Heart left ventricle (tissue), 16 donors: ENCODE data around the gene ATP9B. TPM values are rescaled to one million over a fixed set of nuclear protein-coding genes. Genes with fewer than 3 reads are reported as not detected.
A peak's percentile ranks its signal among the peaks of the same experiment; 100 is the strongest.

Source experiments
- ATAC-seq, 4 donors: fragments of 200-7000 bp; cut with Tn5 transposase; one replicate each; pipeline ENCODE4 v1.9.1; 2020 to 2022; ENCODE audit warnings: moderate library complexity in 4 of 4, mild to moderate bottlenecking in 3 of 4, moderate number of reproducible peaks in 1 of 4
- DNase-seq, 5 donors: peaks; one replicate each; pipeline ENCODE4 v3.0.0-alpha.2; 2020
- H3K27ac ChIP-seq, 12 donors: fragments of 200-600 bp; sonication (generic) in 4 of 12; one replicate each; pipeline versions ENCODE4 v1.5.0 to v1.8.0; 2016 to 2022; ENCODE audit warnings: mild to moderate bottlenecking in 2 of 12
- H3K27me3 ChIP-seq, 9 donors: fragments of 200-600 bp; sonication (generic) in 2 of 9; one replicate each; pipeline versions ENCODE4 v1.5.1 to v1.8.0; 2016 to 2022; ENCODE audit warnings: mild to moderate bottlenecking in 3 of 9
- H3K36me3 ChIP-seq, 9 donors: fragments of 200-600 bp; sonication (generic) in 2 of 9; one replicate each; pipeline versions ENCODE4 v1.5.0 to v1.8.0; 2018 to 2022; ENCODE audit warnings: mild to moderate bottlenecking in 2 of 9
- H3K4me1 ChIP-seq, 12 donors: fragments of 200-600 bp; sonication (generic) in 4 of 12; one replicate each; pipeline versions ENCODE4 v1.5.0 to v1.8.0; 2016 to 2022; ENCODE audit warnings: mild to moderate bottlenecking in 3 of 12
- H3K4me3 ChIP-seq, 12 donors: fragments of 200-600 bp; sonication (generic) in 4 of 12; one replicate each; pipeline versions ENCODE4 v1.5.0 to v1.8.0; 2017 to 2022; ENCODE audit warnings: mild to moderate bottlenecking in 9 of 12, moderate library complexity in 4 of 12
- H3K9me3 ChIP-seq, 12 donors: fragments of 200-600 bp; sonication (generic) in 4 of 12; one replicate each; pipeline versions ENCODE4 v1.5.0 to v1.8.0; 2016 to 2022; ENCODE audit warnings: mild to moderate bottlenecking in 1 of 12
- POLR2A ChIP-seq, 2 donors: fragments of 450-650 bp; IDR thresholded peaks; one replicate each; pipeline ENCODE4 v1.6.1; 2017; ENCODE audit warnings: antibody characterized with exemption in 2 of 2, mild to moderate bottlenecking in 2 of 2, moderate library complexity in 2 of 2
- WGBS, 4 donors: extraction: QIAGEN DNeasy Blood & Tissue Kit in 2 of 4; methylation state at CpG; one replicate each; pipeline versions ENCODE4 v1.1.5 to v1.1.7; 2013 to 2018; 5-methylcytosine and 5-hydroxymethylcytosine counted together
- intact Hi-C, 10 donors: fragments of 100-400 bp; cut with DNase I; formaldehyde crosslinking; loops; one replicate each; pipeline versions ENCODE4 v1.11.1 to v1.14.2; 2022
- polyA plus RNA-seq, 2 donors: library from polyadenylated mRNA; stranded (reverse); fragments of 200-250 nt; gene quantifications; one replicate each; pipeline ENCODE4 v1.2.3, GENCODE V29; 2013
- total RNA-seq, 9 donors: library from RNA; depleted of rRNA in 2 of 9; stranded (reverse); fragments of >200 nt in 2 of 9; fragmentation: NEBNext Ultra II Directional in 3 of 9; extraction: Animal tissue kit (Norgen Biotek cat#: 25700) in 3 of 9; gene quantifications; one replicate each; pipeline versions ENCODE4 v1.1.0 to v1.2.4, GENCODE V29; 2016 to 2023
- TF ChIP-seq, protein P1 (sequence below), 12 donors: fragments of 200-600 bp; sonication (generic) in 4 of 12; IDR thresholded peaks; one replicate each; pipeline versions ENCODE4 v1.5.0 to v1.8.0; 2018 to 2022; ENCODE audit warnings: antibody characterized with exemption in 12 of 12, mild to moderate bottlenecking in 5 of 12
- donor health status: ischemic (EF 13 %, LVEDD 7.1; RV severe dilation, severe dysfunction).
- donor health status: healthy with polysubstance abuse.
- donor health status: DM: no; HTN: yes; CAD: no.
- donor health status: DM: no; HTN: no; CAD: no.
- donor health status: ischemic (EF 25% LVEDD 6.9; RV normal size, moderate dysfunction).
- donor health status: ischemic (EF 25% LVEDD 5.7; RV mildly dilated, moderate dysfunction).
- donor health status: healthy.
- donor health status: DM: yes; HTN: yes; CAD: no.
- donor health status: ischemic (EF 35%, LVEDD 5.7; RV mildly dilated, moderate dysfunction).
- donor health status: nonischemic (EF 11% LVEDD 7.7; RV severe dilation, severe dysfunction).
- donor health status: DM: yes; HTN: yes; CAD: no.
- donor health status: PGD.
- donor health status: ischemic (EF 29% LVEDD 5.4; RV normal size, mild dysfunction).
- donor health status: nonischemic (EF 23%, LVEDD 6.1; RV moderate dilation, normal function).

The ATP9B gene
- total and polyA plus RNA-seq, 11 donors: 7.4 to 23.9 (median 12.8) TPM

DNA sequence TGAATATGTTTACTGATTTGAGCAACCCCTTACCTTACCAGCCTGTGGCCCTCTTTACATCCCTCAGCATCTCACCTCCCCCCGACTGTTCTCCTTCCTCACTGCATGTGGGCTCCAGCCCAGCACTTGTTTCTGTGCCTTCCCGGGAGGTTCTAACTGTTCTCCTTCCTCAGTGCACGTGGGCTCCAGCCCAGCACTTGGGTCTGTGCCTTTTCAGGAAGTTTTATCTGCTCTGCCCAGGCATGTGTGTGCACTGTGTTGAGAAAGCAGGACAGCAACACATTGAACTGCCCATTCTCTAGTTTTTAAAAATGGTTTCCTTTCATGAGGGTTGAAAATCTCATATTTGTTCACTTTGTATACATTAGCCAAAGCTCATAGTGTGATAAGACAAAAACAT, 158.4 kb downstream of the ATP9B start:
- TF ChIP-seq, protein P1, sequence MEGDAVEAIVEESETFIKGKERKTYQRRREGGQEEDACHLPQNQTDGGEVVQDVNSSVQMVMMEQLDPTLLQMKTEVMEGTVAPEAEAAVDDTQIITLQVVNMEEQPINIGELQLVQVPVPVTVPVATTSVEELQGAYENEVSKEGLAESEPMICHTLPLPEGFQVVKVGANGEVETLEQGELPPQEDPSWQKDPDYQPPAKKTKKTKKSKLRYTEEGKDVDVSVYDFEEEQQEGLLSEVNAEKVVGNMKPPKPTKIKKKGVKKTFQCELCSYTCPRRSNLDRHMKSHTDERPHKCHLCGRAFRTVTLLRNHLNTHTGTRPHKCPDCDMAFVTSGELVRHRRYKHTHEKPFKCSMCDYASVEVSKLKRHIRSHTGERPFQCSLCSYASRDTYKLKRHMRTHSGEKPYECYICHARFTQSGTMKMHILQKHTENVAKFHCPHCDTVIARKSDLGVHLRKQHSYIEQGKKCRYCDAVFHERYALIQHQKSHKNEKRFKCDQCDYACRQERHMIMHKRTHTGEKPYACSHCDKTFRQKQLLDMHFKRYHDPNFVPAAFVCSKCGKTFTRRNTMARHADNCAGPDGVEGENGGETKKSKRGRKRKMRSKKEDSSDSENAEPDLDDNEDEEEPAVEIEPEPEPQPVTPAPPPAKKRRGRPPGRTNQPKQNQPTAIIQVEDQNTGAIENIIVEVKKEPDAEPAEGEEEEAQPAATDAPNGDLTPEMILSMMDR (IDR thresholded peaks at IDR 0.05): no peak
- TF ChIP-seq POLR2A (IDR thresholded peaks at IDR 0.05): no peak
- Histone ChIP-seq H3K27me3 (no peaks in the 10 kb centered on the region), H3K27ac (no peak overlapping the region), H3K9me3 (no peaks in the 10 kb centered on the region), H3K4me3 (no peak overlapping the region), H3K4me1 (no peaks in the 10 kb centered on the region), H3K36me3 (peaks cover 0 to 3% (median 0%) of the 10 kb centered on the region in 9 donors)
- ATAC-seq (peak in 3 of 4 donors; percentile 55 to 77 (median 64)), DNase-seq (no peak)
- WGBS, 4 donors: 29 to 52% (median 42%) methylated on average over 3 of the region's 3 CpGs
- intact Hi-C loops: no loop called here

DNA sequence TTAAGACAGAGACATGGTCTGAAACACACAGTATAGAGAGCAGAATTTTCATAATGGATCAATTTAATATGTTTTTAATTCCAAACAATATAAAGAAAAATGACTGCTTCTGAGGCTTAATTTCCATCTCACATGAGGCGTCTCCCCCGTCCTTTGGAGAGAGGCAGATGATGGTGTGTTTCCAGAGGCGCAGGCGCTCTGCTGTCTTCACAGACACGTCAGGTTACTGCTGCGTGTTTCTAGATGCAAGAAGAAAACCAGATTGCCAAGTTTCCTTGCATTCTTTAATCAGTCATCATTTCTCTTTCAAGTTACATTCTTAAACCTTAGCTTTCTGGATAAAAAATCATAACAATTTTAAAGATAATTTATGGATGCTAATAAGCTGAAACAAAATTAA, 160.2 kb downstream of the ATP9B start:
- TF ChIP-seq POLR2A (IDR thresholded peaks at IDR 0.05): no peak
- TF ChIP-seq, protein P1 (IDR thresholded peaks at IDR 0.05): no peak
- Histone ChIP-seq H3K4me1 (no peaks in the 10 kb centered on the region), H3K9me3 (no peaks in the 10 kb centered on the region), H3K27me3 (no peaks in the 10 kb centered on the region), H3K36me3 (peaks cover 0 to 3% (median 0%) of the 10 kb centered on the region in 9 donors), H3K27ac (no peak overlapping the region), H3K4me3 (no peak overlapping the region)
- WGBS, 4 donors: 96 to 98% (median 97%) methylated on average over 6 of the region's 6 CpGs
- DNase-seq (no peak), ATAC-seq (no peak)
- intact Hi-C loops: no loop called here

DNA sequence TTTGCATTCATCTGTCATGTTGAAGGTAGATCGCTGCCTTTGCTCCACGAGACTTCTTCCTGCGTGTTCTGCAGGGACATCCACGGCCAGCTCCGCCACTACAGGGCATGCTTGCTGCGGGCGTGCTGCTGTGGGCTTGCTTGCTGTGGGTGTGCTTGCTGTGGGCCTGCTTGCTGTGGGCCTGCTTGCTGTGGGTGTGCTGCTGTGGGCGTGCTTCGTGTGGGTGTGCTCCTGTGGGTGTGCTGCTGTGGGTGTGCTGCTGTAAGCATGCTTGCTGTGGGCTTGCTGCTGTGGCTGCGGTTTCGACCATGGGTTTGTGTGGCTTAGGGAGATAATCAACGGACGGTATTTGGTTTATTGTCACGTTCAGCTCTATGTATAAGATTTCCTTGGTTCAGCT, 165.2 kb downstream of the ATP9B start:
- intact Hi-C loops: no loop called here
- Histone ChIP-seq H3K36me3 (no peaks in the 10 kb centered on the region), H3K27me3 (no peaks in the 10 kb centered on the region), H3K9me3 (no peaks in the 10 kb centered on the region), H3K4me3 (no peak overlapping the region), H3K27ac (no peak overlapping the region), H3K4me1 (no peaks in the 10 kb centered on the region)
- WGBS, 4 donors: 95 to 99% (median 96%) methylated on average over 14 of the region's 14 CpGs
- TF ChIP-seq, protein P1 (IDR thresholded peaks at IDR 0.05): no peak
- TF ChIP-seq POLR2A (IDR thresholded peaks at IDR 0.05): no peak
- DNase-seq (no peak), ATAC-seq (no peak)

DNA sequence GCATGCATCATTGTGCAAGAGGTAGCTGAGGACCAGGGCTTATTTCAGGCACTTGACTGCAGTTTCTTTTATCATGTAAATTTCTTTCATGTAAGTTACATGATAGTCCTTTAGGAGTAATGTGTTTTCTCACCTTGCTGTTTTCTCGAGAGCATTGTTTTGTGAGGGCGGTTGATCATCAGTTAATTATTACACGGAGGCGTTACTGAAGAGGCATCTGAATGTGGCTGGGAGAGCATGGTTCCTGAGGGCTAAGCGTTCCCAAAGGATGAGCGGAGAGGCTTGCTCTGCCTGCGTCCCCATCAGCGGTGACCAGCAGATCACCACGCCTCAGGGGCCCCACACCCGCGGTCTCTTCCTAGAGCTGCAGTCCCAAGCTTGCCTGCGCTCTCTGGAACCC, 170.4 kb downstream of the ATP9B start:
- TF ChIP-seq, protein P1 (IDR thresholded peaks at IDR 0.05): no peak
- no peak for TF ChIP-seq POLR2A (IDR thresholded peaks at IDR 0.05)
- 95 to 98% (median 96%) methylated on average over 12 of the region's 12 CpGs for WGBS, 4 donors
- no peaks in the 10 kb centered on the region for H3K9me3 ChIP-seq
- peaks cover 0 to under 1% (median 0%) of the 10 kb centered on the region in 12 donors for H3K4me1 ChIP-seq
- no peak overlapping the region for H3K27ac ChIP-seq
- no peak overlapping the region for H3K4me3 ChIP-seq
- H3K36me3 ChIP-seq: no peaks in the 10 kb centered on the region
- DNase-seq: no peak
- H3K27me3 ChIP-seq: no peaks in the 10 kb centered on the region
- no peak for ATAC-seq
- intact Hi-C loops: loop anchor here in 6 of 10 donors (10.0 kb wide), 6 partner anchors 175 to 1475 kb away; partner anchors contain the start of gene ATP9B (in 1 of the 6)
